ENCODE measurements around the gene RPL36AL. TPM values are rescaled to one million over a fixed set of nuclear protein-coding genes. Genes with fewer than 3 reads are reported as not detected.

The RPL36AL gene
- total and polyA plus RNA-seq, 2 of the 4 experiments (the other 2 are of a cell fraction), result 129 to 313 TPM

GRCh38 chr14:49598189-49598484 lies 22.3 kb downstream of the RPL36AL start:
- peak overlapping the region; percentile 68 to 99 for H4K8ac ChIP-seq (ENCODE audit: low read depth in 2 of 2, low read length in 2 of 2)
- peak overlapping the region; percentile 79 for H2AK5ac ChIP-seq (ENCODE audit: low read depth, low read length)
- H3K14ac ChIP-seq (replicated peaks; ENCODE audit: low read depth, low read length), result peak overlapping the region; percentile 84
- no peaks in the 10 kb centered on the region for H3K27me3 ChIP-seq (ENCODE audit: control insufficient read depth, insufficient read depth, low read length)
- H3K23ac ChIP-seq (ENCODE audit: low read depth, low read length), result peak overlapping the region; percentile 97
- peaks cover 4% of the 10 kb centered on the region; the same call in 1 of the 2 replicates for H3K9me1 ChIP-seq (ENCODE audit: insufficient read depth, low read length)
- 0 out of 2 replicates have a peak, but pooled peaks cover 3% of the 10 kb centered on the region for H3K4me1 ChIP-seq (ENCODE audit: control insufficient read depth, insufficient read depth, low read length)
- peak overlapping the region; percentile 94 for H2BK5ac ChIP-seq (ENCODE audit: low read depth, low read length, poor library complexity, severe bottlenecking)
- no peaks in the 10 kb centered on the region for H4K20me1 ChIP-seq (ENCODE audit: insufficient read depth, low read length)
- H3K9ac ChIP-seq (ENCODE audit: low read depth, low read length), result peak overlapping the region; percentile 82
- 0% methylated on average over 1 of the region's 15 CpGs; no CpG with 5 or more reads in 1 of the 2 experiments for WGBS, 2 experiments (ENCODE audit: extremely low coverage in 2 of 2, insufficient read length in 1 of 2)
- no peak overlapping the region for H2BK15ac ChIP-seq (ENCODE audit: low read depth, low read length)
- TF ChIP-seq RFX5 (IDR thresholded peaks at IDR 0.05; ENCODE audit: low read depth, low read length) (no peak), CHD1 (IDR thresholded peaks at IDR 0.05; ENCODE audit: low read depth, low read length) (no peak), USF2 (IDR thresholded peaks at IDR 0.05; ENCODE audit: low read depth, low read length) (no peak), RAD21 (IDR thresholded peaks at IDR 0.05; ENCODE audit: low read length) (no peak), NFE2L2 (IDR thresholded peaks at IDR 0.05; ENCODE audit: low read depth, low read length) (no peak), RCOR1 (IDR thresholded peaks at IDR 0.05; ENCODE audit: insufficient replicate concordance, low read length) (no peak), MAFK (IDR thresholded peaks at IDR 0.05; ENCODE audit: low read depth, low read length) (no peak), CTCF (conservative IDR thresholded peaks at IDR 0.05; ENCODE audit: low read depth, low read length) (no peak), MXI1 (IDR thresholded peaks at IDR 0.05; ENCODE audit: borderline replicate concordance, low read depth, low read length) (no peak), SMC3 (IDR thresholded peaks at IDR 0.05; ENCODE audit: low read depth, low read length) (no peak), FOS (IDR thresholded peaks at IDR 0.05; ENCODE audit: low read depth, low read length) (no peak), CEBPB (IDR thresholded peaks at IDR 0.05; ENCODE audit: low read depth, low read length) (no peak), POLR2A (IDR thresholded peaks at IDR 0.05; ENCODE audit: low read depth, low read length) (no peak), BHLHE40 (IDR thresholded peaks at IDR 0.05; ENCODE audit: low read depth, low read length) (no peak), MAZ (IDR thresholded peaks at IDR 0.05; ENCODE audit: borderline replicate concordance, low read depth, low read length) (no peak)
- TF ChIP-seq, protein P1, sequence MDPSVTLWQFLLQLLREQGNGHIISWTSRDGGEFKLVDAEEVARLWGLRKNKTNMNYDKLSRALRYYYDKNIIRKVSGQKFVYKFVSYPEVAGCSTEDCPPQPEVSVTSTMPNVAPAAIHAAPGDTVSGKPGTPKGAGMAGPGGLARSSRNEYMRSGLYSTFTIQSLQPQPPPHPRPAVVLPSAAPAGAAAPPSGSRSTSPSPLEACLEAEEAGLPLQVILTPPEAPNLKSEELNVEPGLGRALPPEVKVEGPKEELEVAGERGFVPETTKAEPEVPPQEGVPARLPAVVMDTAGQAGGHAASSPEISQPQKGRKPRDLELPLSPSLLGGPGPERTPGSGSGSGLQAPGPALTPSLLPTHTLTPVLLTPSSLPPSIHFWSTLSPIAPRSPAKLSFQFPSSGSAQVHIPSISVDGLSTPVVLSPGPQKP (IDR thresholded peaks at IDR 0.05; ENCODE audit: borderline replicate concordance, low read depth, low read length), result no peak
- peak overlapping the region; percentile 82; the same call in 1 of the 2 replicates for H2BK120ac ChIP-seq (ENCODE audit: low read depth, low read length)
- in situ Hi-C loops (cut with MboI; ENCODE audit: low sequenced_read_pairs), result no loop called here
- H4K5ac ChIP-seq (ENCODE audit: low read depth, low read length), result peak overlapping the region; percentile 66
- peak overlapping the region; percentile 92 for H3K4me2 ChIP-seq (ENCODE audit: low read depth, low read length)
- peak overlapping the region; percentile 88; the same call in 1 of the 2 replicates for H3K56ac ChIP-seq (ENCODE audit: extremely low read depth, insufficient read depth, low read length)
- ChIA-PET POLR2A (ENCODE audit: unreplicated experiment) (no interaction called here), CTCF (interaction anchor here (2.0 kb wide), 1 partner anchor 11 kb away, joined by 7 read pairs; no protein-coding TSS in a partner anchor)
- dilution Hi-C loops (cut with HindIII; ENCODE audit: low sequenced_read_pairs, unreplicated experiment), result no loop called here
- DNase-seq (no peak), ATAC-seq (ENCODE audit: low read depth) (no peak)
- H3K79me1 ChIP-seq (ENCODE audit: low read depth in 1 of 2, low read length in 2 of 2), result peaks cover 16 to 36% of the 10 kb centered on the region in 2 experiments
- H2AK9ac ChIP-seq (replicated peaks; ENCODE audit: low read depth, low read length, poor library complexity), result peak overlapping the region; percentile 98
- no TSS peak for BruUV-seq (replicated peaks)
- intact Hi-C loops (cut with micrococcal nuclease), result no loop called here
- H4K91ac ChIP-seq (ENCODE audit: insufficient read depth, low read depth, low read length), result peak overlapping the region; percentile 97
- H3K27ac ChIP-seq (ENCODE audit: insufficient read depth, low read length), result peak overlapping the region; percentile 90
- H3K4me3 ChIP-seq (ENCODE audit: insufficient read depth, low read depth, low read length), result peak overlapping the region; percentile 66
- H3K36me3 ChIP-seq (ENCODE audit: control insufficient read depth, insufficient read depth, low read length), result no peaks in the 10 kb centered on the region
- peak overlapping the region; percentile 84 for H3K4ac ChIP-seq (ENCODE audit: low read depth, low read length)
- peak overlapping the region; percentile 98 for H2AFZ ChIP-seq (replicated peaks; ENCODE audit: low read length, poor library complexity)
- H3K18ac ChIP-seq (ENCODE audit: low read depth, low read length), result no peak overlapping the region; the same call in none of the 2 replicates
- H3K9me3 ChIP-seq (ENCODE audit: control insufficient read depth, insufficient read depth, low read length), result no peaks in the 10 kb centered on the region
- no peak overlapping the region for H2BK20ac ChIP-seq (ENCODE audit: low read depth, low read length)
